SH-SY5Y (cell line): ENCODE results near the gene PIH1D2.

ENCODE experiments used
- GATA2 ChIP-seq: IDR thresholded peaks from 2 replicates; pipeline ENCODE4 v1.6.1; 2011; ENCODE audit warnings: mild to moderate bottlenecking, low read depth, low read length
- GATA3 ChIP-seq: IDR thresholded peaks from 2 replicates; pipeline ENCODE4 v1.6.1; 2011; ENCODE audit warnings: low read depth, mild to moderate bottlenecking, low read length, moderate library complexity

GRCh38 chr11:112044961-112045360, 28.9 kb downstream of the PIH1D2 start:
- TF ChIP-seq GATA3 (no peak), GATA2 (no peak)
